GM21723 (cell line): ENCODE data around the gene SUN5.

ENCODE experiments used
- ATAC-seq: cut with Tn5 transposase; IDR thresholded peaks from one replicate; pipeline ENCODE4 v1.9.1; 2021; ENCODE audit warnings: mild to moderate bottlenecking, moderate library complexity; ENCODE audit not compliant: unreplicated experiment

The SUN5 gene

DNA sequence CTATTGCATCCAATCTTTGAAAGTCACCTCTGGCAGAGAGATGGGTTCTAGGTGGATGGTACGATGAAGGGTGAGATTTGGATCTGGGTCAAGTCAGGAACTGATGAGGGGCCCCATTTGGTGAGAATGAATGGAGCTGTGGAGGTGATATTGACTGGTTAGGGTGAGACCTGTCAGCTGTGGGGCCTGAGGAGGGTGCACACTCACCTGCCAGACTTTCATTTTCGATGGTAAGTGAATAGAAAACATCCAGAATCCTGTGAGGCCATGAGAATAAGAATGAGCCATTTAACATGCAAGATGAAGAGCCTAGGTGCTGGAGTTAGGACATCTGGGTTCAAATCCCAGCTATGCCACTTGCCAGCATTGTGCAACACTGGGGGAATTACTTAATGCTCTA, 6.8 kb downstream of the SUN5 start:
- ATAC-seq: no peak

GRCh38 chr20:32995802-32996201, 8.4 kb downstream of the SUN5 start:
- no peak for ATAC-seq

DNA sequence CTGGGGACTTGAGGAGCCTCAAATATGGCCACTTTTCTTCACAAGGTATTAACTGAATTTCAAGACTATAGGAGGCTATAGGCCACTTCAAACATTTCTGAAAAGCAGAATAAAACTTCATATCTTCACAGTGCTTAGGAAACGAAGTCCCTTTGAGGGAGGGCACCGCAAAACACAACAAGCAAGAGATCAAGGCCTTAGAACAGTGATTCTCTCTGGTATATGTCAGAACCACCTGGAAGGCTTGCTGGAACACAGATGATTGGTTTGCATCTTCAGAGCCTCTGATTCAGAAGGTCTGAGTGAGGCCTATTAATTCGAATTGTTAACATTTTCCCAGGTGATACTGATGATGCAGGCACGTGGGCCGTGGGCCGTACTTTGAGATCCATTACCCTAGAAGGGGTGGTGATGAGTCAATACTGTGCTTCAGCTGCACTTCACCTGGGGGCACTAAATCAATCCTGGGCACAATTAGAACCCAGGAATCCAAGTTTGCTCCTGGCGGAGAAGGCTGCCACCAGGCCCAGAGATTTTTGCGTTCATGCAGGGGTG, 10.7 kb downstream of the SUN5 start:
- no peak for ATAC-seq

DNA sequence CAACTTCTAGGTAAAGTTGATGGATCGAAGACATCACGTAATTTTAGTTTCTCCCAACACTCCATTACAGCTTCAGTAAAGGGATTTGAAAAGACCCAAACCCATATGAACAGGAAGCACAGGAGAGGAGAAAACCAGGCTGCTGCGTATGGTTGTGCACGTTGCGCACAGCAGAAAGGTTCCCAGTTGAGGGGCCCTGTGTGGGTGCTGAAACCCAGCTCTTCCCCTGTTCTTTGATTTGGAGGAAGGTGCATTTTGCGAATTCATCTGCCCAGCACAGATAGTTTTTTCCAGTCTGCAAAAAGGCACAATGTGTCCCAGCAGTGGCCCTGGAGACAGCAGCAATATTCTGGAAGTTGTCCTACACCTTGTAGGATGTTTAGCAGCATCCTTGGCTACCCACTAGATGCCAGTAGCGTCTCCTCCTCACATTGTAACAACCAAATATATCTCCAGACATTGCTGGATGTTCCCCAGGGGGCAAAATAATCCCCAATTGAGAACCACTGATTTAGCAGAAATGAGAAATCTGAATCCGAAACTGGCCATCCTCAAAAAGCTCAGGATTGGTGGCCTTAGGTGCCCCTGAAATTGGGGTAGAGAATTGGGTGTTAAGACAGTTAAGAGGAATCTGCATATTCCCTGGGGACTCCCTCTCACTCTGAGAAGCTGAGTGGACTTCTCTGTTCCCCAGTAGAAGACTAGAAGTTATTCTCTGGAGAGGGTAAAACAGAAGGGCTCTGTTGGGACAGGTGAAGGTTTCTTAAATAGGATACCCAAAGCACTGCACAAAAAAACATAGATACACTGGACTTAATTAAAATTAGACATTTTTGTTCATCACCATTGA, 12.2 kb downstream of the SUN5 start:
- no peak for ATAC-seq

DNA sequence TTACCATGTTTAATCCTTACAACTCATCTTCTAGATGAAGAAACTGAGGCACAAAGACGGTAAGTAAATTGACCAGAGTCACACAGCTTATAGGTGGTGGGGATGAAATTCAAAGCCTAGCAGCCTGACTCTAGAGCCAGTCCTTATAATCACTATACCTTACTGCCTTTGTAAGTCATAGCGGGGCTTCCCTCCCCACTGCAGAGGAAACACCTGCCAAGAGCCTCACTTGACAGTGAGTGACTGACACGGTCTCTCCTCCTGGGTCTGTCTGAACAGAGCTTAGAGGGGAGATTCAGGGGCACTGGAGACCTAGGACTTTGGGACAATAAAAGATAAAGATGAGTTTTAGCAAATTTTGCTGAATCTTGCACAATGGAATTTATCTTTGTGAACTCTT, 12.8 kb downstream of the SUN5 start:
- no peak for ATAC-seq

DNA sequence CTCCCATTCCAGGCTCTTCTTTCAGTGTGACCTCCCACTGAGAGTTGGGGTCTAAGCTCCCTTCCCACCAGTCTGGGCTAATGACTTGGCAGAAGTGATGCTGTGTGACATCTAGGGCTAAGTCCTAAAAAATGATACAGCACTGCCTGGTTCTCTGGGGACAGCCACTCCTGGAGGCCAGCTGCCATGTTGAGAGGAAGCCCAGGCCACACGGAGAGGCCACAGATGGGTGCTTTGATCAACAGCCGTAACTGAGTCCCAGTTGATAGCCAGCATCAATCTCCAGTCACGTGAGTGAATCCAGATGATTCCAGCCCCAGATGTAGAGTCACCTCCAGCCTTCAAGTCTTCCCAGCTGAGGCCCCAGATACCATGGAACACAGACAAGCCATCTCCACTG, 13.8 kb downstream of the SUN5 start:
- no peak for ATAC-seq

- ATAC-seq: no peak
Measured at GRCh38 chr20:32989507-32990283, 14.5 kb downstream of the SUN5 start.

DNA sequence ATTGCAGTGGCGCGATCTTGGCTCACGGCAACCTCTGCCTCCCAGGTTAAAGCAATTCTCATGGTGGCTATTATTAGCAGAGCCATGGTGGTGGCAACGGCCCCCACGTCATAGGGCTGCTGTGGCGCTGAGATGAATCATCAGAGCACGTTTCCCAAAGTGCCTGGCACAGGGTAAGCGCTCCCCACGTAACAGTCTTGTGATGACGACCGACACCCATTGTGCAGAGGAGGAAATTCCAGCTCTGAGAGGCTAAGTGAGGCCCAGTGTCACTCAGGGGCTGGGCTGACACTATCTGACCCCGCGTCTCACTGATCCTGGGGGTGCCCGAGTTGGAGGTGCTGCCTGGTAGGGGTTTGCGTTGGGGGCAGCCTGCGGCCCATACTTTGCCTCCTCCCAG, 16.2 kb downstream of the SUN5 start:
- no peak for ATAC-seq

- ATAC-seq: no peak
Measured at GRCh38 chr20:32987044-32987825, 17.0 kb downstream of the SUN5 start.

- no peak for ATAC-seq
Measured at GRCh38 chr20:32986331-32986966, 17.8 kb downstream of the SUN5 start.

DNA sequence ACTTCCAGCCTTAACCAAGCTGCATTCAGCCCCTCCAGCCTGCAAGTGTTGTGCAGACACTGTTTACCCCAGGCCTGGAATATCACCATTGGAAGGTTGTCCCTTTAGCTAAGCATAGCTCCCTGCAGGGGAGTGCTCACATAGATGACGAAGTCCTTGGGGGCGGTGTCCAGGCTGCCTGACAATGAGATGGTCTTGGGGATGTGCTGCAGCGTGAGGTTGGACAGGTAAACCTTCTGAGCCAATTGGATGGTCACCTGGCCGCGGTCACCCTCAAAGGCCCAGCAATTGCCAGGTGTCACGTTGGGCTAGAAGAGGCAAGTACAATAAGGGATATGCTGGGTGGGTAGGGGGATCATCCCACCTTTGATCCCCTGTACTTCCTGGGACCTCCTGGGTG, 18.6 kb downstream of the SUN5 start:
- no peak for ATAC-seq

GRCh38 chr20:32984631-32985354, 19.4 kb downstream of the SUN5 start:
- ATAC-seq: no peak

- no peak for ATAC-seq
Measured at GRCh38 chr20:32984196-32984595, 20.0 kb downstream of the SUN5 start.

DNA sequence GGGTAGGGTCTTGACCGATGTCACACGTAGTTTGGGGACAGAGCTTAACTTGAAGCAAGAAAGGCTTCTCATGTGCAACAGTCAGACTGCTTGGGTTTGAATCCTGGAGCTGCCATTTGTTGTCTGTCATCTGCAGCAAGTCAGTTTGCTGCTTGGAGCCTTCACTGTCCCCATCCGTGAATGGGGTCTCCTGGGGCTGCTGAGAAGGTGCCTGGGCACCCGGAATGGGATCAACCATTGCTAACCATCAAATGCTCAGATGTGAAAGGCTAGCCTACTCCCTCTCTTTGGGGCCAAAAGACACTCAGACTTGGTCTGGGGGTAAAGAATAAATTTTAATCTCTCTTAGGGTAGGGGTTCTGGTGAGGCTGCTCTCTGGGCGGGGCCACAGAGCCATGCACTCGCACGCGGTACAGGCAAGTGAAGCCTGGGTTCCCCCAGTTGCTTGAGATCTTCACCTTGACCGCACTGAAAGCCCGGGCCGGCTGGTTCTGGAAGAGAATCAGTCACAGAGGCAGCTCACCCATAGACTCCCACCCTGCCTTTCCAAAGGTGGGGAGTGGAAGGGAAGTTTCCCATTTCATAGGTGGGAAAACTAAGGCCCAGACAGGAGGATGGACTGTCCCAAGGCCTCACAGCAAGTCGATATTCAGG, 20.6 kb downstream of the SUN5 start:
- no peak for ATAC-seq

DNA sequence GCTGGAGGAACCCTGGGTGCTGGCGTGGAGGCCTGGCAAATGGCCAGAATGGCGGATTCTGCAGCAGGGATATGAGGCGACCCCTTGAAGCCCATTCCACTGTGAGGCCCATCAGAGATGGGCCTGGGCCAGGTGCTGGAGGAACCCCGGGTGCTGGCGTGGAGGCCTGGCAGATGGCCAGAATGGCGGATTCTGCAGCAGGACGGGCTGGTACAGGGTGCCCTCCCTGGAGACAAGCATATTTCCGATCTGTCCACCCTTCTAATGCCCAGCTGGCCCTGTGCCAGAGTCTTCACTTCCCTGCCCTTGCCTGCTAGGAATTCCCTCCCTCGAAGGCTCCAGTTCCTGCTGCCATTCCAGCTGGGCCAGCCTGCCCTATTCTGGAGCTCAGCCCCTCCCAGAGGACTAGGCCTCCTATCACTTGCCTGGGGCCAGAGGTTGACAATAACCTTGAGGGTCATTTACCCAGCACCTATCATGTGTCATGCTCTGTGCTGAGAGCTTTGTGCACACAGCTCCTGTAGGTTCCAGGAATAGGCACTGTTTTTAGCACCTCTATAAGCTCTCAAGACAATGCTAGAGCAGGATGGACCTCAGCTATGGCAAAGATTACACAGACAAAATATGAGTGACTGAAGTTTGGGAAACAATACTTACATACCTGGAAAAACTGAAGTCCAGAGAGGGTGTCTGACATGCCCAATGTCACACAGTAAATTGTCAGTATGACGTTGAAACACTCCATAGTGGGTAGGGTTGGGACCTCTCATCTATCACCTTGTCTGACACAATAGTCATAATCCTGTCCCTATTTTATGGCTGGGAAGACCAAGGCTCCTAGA, 21.4 kb downstream of the SUN5 start:
- no peak for ATAC-seq

- no peak for ATAC-seq
Measured at GRCh38 chr20:32980990-32981389, 23.2 kb downstream of the SUN5 start.

- no peak for ATAC-seq
Measured at GRCh38 chr20:32980131-32980941, 23.9 kb downstream of the SUN5 start.
